Forelimb muscle (tissue), 1 donor: ENCODE measurements around the gene PHACTR2. TPM values are rescaled to one million over a fixed set of nuclear protein-coding genes. Genes with fewer than 3 reads are reported as not detected.

Source experiments
- DNase-seq: peaks from one replicate; pipeline ENCODE4 v3.0.0-alpha.2; 2013; ENCODE audit warnings: low read depth
- polyA plus RNA-seq: library from polyadenylated mRNA; unstranded; fragments of 120-200 nt; gene quantifications from one replicate; pipeline ENCODE4 v1.2.1, GENCODE V29; 2013; ENCODE audit not compliant: insufficient read length

The PHACTR2 gene
- polyA plus RNA-seq, 1 donor = 29.7 TPM

DNA sequence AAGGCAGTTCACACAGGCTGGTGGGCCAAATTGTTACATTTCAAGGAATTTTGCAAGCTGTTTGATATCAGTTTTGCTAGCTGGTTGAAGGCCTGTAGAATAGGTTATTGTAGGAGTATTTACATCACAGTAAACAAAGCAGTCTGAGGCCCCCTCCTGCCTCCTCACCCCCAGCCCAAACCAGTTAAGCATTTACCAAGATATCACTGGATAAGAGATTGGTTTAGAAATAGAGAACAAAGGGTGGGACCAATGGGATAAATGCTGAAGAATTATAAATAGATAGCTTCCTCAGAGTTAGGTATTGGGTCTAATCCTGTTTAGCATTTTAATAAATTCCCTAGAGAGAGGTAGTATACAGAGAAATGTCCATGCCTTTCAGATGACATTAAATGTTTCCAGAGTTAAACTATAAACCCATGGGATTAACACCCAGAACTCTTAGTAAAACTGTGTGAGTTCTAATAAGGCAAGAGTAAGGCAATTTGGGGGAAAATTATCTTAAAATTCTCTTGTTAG is 2.3 kb upstream of the PHACTR2 start:
- DNase-seq = no peak

DNA sequence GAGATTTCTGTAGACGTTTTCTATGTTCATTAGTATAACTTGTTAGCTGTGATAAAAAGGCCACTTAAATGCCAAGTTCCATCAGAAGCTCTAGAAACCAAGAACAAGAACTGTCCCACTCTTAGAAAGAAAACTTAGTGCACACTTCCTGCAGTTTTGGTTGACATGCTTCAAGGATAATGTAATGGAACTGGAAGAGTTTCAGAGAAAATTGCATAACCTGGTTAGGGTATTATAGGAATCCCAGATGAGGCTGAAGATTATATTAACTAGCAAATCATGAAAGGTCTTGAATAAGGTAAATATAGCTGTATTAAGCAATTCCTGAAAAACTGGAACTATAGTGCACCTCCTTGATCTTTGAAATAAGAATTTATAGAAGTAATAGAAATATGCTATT is 1.8 kb upstream of the PHACTR2 start:
- DNase-seq = no peak

DNA sequence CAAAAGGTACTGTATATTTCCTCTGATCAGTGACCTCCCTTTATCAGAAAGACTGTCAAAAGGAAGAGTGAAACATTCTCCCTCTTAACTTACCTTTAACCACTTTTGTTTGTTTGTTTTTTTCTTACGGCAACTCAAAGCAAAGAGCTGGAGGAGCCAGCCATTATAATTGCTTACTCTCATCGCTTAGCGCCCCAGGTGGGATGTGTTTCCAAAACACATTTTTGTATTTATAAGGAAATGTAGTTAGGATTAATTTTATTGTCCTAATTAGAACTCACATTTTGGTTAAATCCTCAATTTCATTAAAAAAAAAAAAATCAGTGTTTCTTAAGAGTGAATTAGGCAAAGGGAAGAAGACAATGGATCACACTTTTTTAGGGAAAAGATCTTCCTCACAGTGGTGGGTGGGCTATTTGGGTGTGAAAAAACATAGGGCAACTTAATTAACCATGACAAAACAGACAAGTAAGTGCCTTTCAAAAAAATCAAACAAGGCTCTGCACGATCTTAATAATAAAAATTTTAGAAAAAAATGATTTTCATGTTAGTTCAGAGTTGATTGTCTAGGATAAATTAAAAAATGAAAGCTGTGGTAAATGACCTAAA is 1.2 kb upstream of the PHACTR2 start:
- DNase-seq = no peak

DNA sequence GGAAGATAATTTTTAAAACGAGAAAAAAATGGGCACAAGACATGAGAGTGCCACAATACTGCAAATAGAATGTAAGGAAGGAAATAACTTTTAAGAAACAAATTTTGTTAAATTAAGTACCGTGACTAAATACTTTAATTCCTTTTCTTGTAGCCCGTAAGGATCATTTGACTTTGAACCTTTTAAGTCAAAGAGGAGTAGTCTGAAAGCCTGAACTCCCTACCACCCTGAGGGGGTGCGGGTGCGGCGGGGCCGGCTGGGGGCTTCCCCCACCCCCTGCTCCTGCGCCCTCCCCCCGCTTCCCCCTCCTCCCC is 231 bp upstream of the PHACTR2 start:
- DNase-seq = no peak

DNA sequence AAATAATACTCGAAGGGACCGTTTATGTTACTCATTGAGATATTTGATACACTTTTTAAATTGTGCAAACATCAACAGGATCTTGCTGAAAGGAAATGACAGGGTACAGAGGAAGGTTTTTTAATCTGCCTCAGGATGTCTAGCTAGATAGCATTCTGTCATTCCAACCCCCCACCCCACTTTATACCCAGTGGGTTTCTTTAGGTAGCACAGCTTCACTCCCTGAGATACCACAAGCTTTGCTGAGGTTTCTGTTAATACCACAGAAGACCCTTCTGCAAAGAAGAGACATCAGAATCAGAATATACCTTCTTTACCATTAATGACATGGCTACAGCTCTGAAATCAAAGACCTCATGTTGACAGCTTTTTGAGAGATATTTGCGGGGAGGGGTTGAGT is 1.3 kb downstream of the PHACTR2 start:
- no peak for DNase-seq

DNA sequence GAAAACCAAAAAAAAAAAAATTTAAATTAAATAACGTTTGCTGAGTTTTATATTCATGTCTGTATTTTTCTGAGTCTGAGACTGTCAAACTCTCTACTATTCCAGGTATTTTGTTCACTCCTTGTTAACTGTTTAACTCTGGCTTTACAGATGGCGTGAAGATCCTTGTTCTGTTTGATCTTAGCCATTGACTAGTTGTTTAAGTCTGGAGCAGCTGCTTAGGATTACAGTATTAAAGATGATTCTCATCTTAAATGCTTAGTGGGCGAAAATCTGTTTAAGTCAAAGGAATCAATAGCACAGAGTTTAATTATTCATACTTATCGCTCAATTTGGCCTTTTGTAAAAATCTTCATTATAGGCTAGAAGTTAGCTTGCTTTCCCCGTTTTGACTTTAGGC is 2.4 kb downstream of the PHACTR2 start:
- no peak for DNase-seq

DNA sequence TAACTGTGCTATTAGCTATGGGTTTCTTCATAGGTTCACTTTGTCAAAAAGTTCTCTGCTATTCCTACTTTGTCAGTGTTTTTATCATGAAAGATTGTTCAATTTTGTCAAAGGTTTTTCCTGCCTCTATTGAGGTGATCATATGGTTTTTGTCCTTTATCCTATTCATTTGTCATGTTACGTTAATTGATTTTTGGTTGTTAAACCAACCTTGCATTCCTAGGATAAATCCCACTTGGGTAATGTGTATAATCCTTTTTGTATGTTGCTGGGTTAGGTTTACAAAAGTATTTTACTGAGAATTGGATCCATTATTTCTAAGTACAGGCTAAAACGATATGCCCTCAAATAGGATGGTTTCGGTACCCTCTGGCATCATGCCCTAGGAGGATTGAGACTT is 5.0 kb downstream of the PHACTR2 start:
- no peak for DNase-seq

DNA sequence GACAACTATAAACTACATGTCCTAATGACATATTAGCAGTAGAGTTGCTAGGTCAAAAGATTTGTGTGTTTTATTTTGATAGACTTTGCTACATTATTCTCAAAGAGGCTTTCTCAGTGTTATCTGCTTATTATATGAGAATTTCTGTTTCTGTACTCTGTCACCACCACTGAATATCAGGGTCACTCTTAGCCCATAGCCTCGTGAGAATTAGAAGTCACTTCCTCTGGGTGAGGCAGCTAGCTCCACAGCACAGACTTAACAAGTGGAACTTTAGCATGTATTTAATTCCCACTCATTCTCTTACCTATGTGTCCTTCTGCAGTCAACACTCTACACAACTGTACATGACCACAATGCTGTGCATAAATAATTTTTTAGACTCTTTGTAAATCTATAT is 6.7 kb downstream of the PHACTR2 start:
- no peak for DNase-seq

DNA sequence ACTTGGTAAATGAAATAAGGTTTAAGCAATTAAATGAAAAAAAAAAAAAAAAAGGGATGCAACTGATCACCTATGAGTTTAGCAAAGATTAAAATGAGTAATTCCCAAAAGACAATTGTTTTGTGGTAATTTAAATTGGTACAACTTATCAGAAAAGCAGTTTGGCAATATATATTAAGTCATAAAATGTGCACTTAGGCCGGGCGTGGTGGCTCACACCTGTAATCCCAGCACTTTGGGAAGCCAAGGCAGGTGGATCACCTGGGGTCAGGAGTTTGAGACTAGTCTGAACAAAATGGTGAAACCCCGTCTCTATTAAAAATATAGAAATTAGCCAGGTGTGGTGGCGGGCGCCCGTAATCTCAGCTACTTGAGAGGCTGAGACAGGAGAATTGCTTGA is 7.9 kb downstream of the PHACTR2 start:
- no peak for DNase-seq

DNA sequence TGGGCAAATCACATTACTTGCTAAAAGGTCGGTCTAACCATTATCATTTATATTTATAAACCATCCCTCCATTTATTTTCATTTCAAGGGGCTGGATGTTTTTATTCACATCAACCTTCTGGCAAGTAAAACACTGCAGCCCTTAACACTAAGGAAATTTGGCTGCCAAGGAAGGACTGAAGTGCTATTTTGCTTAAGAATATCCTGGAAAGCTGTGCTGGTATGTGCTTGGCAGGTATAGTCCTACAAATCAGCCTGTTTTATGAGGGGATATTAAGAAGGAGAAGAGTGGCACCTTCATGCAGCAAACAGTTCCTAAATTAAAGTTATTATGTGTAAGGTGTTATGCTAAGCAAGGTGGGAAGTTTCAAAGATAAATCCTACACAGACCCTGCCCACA is 9.8 kb downstream of the PHACTR2 start:
- no peak for DNase-seq

DNA sequence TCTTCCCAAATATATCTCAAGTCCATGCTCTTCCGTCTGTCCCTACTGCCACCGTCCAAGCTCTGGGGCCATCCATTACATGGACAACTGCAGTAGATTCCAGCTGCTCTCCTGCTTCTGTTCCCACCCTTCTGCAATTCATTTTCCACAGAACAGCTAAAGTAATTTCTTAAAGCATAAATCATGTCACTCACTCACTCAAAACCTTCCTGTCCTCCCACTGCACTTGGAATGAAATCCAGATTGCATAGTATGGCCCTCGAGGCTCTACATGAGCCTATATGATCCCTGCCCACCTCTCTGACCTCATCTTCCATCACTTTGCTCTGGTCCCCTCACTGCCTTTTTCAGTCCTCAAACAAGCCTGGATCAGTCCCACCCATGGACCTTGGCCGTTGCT is 10.9 kb downstream of the PHACTR2 start:
- no peak for DNase-seq

DNA sequence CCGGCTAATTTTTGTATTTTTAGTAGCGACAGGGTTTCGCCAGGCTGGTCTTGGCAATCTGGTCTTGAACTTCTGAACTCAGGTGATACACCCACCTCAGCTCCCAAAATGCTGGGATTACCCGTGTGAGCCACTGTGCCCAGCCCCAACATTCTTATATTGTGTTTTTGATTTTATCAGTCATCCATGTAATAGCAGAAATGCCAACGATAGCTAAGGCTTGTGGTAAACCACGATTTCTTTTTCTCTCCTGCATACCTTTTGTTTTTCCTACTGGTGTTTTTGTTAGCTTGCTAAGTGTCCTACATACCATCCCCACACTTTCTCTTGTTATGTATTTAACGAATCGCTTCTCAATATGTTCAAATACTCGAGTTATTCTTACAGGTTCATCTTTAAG is 12.1 kb downstream of the PHACTR2 start:
- DNase-seq = no peak

DNA sequence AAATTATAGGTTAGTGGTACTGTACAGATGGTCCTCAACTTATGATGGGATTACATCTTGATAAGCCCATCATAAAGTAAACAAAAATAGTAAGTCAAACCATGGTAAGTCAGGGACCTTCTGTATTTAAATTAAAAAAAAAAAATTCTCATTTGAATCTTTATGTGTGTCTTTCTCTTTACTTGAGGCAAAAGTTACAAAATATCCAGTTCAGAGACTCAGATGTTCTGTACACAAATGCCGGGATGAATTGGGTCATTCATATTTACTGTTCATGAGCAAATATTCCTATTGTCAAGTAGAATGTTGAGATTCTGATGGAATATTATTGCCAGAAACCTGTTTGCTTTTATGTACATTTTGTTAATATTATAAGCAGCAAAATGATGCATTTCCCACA is 13.4 kb downstream of the PHACTR2 start:
- no peak for DNase-seq

DNA sequence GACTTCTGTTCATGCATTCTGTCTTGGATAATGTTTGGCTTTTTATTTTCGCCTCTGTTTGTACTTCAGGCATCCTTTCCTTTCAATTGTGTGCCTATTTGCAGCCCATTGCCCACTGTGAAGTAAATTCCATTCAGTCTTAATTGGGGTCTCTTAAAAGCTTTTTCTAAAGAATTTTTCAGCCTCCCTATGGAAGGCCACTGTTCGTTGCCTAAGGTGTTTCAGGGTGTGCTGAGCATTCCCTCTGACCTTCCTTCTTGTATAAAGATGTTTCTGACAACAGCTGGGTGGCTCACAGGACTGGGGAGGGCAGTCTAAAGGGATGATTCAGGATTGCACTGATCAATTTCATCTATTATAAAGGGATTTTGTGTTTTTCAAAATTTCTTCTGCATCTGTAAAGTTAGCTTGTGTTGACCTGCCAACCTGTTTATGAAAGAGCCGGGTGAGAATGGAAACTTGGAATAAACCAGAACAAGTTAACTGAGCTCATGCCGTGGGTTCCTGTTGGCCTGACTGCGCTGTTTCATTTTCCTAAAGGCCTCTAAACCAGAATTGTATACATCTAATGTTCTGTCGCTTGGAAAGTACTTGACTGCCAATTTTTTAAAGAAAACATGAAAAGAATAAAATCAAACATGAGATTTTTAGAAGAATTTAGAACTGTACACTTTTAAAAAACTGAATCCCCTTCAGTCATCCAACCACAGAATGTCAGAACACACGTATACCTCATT is 14.3 kb downstream of the PHACTR2 start:
- DNase-seq = no peak

DNA sequence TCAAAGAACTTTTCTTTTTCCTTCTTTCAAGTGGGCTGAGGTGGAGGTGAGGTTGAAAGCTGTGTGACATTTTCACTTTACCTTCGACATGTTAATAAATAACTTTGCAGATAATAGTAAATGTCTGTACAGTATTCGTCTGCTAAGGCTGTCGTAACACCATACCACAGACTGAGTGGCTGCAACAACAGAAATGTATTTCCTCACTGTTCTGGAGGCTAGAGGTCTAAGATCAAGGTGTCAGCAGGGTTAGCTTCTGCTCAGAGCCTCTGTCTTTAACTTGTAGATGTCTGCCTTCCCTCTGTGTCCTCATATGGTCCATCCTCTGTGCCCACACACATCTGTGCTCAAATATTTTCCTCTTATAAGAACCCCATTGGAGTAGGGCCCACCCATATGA is 14.9 kb downstream of the PHACTR2 start:
- DNase-seq = no peak

DNA sequence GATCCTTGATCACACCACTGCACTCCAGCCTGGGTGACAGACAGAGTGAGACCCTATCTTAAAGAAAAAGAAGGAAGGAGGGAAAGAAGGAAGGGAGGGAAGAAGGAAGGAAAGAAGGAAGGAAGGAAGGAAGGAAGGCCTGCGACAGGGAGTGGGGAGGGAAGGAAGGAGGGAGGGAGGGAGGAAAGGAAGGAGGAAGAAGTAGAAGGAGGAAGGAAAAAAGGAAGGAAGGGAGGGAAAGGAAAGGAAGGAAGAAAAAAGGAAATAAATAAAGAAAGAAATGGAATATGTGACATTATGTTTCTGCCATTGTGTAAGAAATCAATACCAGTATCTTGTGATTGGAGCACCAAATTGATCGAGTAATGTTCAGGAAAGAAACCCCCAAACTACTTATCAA is 16.2 kb downstream of the PHACTR2 start:
- DNase-seq = no peak

DNA sequence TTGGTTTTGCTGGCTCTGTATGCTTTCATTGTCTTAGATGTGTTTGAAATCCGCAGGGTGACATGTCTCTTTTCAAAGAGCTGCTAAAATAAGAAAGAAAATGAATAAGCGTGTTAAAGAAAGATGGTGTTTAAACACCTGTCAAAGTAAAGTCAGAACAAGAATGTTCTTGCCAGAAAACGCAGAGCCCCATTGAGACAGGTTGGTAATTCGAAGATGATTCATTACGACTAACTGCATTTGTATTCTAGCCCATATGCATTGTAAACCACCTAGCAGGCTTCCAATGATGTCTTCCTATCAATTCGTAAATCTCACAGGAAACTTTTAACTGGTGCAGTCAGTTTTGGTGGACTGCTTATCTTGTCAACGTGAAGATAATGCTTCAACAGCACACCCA is 16.8 kb downstream of the PHACTR2 start:
- DNase-seq = no peak

DNA sequence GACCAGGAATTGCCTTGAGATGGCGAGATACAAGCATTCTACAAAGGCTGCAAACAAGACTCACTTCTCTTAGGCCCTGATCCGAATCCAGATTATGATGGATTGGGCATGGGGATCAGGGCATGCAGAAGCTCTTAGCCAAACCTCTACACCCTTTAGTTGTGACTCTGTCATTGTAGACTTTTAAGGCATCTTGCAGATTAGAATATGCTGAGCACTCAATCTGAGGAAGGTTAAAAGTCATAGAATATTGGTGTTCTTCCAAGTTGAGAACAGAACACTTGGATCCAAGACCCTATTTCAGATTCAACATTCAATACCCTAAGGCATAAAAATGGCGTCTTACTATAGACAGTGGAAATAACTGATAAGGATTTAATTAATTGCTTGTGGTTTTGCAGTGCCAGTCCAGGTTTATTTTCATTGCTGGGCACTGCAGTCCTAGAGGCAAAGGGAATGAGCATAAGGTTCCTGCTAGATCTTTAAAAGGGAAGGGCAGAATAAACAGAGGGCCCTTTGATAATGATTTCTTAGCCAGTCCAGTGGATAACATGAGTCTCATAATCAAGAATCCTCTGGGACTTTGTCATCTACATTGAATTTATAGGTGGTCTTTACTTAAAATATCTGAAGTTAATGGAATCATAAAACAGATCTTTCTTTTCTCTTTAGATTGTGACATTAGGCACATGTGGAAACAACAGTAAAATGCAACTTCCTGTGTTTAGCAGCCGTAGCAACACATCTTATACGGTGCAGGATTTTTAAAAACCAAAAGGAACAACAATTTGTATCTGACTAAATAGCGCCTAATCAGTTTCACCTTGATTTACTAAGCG is 17.6 kb downstream of the PHACTR2 start:
- no peak for DNase-seq

DNA sequence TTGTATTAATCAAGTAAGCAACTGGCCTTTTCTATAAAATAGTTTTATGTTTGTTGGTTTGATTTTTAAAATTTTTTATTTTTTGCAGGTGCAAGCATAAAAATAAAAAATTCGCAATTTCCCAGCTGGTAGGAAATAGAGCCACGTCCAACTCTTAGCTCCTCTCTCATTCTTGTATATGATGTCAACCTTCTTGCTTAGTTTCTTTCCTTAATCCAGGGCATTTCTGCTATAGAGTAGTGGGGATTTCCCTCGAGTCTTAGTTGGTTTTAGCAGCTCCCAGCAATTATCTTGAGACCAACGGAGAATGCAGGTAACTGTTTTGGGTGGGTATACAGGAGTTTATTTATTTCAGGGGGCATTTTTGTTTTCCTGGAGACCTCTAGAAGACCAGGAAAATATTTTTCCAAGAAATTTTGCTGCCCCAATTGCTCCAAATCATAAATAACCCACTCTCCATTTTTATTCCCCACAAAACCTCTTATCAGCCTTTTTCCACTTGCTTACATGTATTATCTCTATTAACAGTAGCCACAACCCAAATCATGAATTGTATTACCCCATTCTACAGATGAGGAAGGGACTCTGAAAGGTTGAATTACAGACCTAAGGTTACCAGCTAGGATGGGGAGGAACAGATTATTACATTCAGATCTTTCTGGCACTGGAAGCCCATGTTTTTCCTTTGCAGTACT is 18.4 kb downstream of the PHACTR2 start:
- no peak for DNase-seq

DNA sequence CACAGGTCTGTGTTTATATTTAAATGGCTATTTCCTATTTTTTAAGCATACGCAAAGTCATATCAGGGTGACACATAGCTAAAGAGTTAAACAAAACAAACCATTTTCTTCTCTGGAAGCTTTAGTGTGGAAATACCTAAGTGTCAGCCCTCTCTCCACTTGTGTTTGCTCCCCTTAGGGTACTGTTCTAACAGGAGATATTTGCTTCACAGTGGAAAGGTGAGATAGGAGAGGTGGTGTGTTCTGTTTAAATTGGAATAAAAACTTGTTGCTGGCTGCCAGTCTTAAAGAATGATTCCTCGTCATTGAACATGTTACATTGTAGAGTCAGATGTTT is 18.9 kb downstream of the PHACTR2 start:
- no peak for DNase-seq

DNA sequence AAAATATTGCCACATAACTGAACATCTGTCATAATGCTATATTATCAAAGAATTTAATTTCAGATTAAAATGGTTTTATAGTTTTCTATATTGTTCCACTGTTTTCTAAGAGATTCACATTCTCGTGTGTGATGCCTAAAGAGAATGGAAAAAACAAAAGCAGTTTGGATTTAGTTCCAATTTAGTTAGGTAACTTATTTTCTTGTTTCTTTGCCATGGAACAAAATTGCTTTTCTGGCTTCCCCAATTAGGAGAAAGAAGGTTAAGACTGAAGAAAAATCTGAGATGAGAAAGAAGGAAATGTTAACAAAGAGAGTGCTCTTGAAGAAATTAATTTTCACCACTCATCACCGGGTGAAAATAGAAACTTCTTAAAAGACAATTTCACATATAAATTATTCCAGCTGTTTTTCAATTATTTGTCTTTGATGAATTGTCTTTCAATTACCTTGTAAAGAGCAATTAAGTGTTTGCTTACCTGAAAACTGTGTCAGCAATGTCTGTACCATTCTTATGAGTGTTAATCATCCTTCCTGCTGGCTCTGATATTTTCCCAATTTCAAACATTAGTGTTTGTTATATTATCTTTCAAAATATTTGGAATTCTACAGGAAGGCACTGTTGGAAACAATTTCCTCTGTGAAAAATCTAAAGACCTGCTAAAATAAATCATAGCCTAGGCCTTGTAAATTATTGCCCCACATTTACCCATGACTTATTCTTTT is 19.5 kb downstream of the PHACTR2 start:
- DNase-seq = no peak

DNA sequence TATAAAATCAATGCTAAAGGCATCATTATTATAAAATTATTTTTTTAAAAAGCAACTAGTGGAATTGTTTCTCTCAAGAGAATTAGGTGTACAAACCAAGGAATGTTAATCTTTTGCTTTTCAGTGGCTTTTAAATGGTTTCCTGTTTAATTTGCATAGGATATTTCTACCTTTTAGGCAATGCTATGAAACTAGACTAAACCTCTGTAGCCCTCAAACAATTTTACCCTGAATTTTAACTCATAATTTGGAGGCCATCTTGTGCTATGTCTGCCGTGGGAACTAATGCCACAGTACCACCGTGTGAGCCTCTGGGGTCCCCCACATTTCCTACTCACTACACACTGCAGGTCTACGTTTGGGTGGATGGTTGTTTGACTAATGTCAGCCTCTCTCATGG is 20.6 kb downstream of the PHACTR2 start:
- no peak for DNase-seq
